ENCODE results near the gene MATCAP1.

MATCAP1 gene

GRCh38 chr16:67170949-67171649 is 12.7 kb downstream of the MATCAP1 start:
- no peak for DNase-seq

- DNase-seq: peak; percentile 41
Measured at GRCh38 chr16:67170168-67170948, 13.4 kb downstream of the MATCAP1 start, which contains the start of gene NOL3. Gene NOL3, plus strand, starts transcription at chr16:67170538.

- DNase-seq: peak; percentile 5
Measured at GRCh38 chr16:67169642-67170167, 14.1 kb downstream of the MATCAP1 start.

- DNase-seq: no peak
Measured at GRCh38 chr16:67169011-67169451, 14.7 kb downstream of the MATCAP1 start.

- no peak for DNase-seq
Measured at GRCh38 chr16:67167588-67167987, 16.2 kb downstream of the MATCAP1 start.

- no peak for DNase-seq
Measured at GRCh38 chr16:67166598-67167168, 17.1 kb downstream of the MATCAP1 start.

- DNase-seq: no peak
Measured at GRCh38 chr16:67166110-67166547, 17.6 kb downstream of the MATCAP1 start.

- no peak for DNase-seq
Measured at GRCh38 chr16:67165121-67166078, 18.4 kb downstream of the MATCAP1 start.

GRCh38 chr16:67164599-67165061 is 19.1 kb downstream of the MATCAP1 start, which contains the start of gene HSF4:
Gene HSF4, plus strand, starts transcription at chr16:67164745. Its CDS starts 67 bp downstream, at chr16:67164812.
- no peak for DNase-seq

GRCh38 chr16:67163999-67164558 is 19.7 kb downstream of the MATCAP1 start:
- no peak for DNase-seq

GRCh38 chr16:67163164-67163998 is 20.4 kb downstream of the MATCAP1 start:
- peak; percentile 49 for DNase-seq

GRCh38 chr16:67162506-67163163 is 21.1 kb downstream of the MATCAP1 start:
- no peak for DNase-seq

- no peak for DNase-seq
Measured at GRCh38 chr16:67161595-67162058, 22.1 kb downstream of the MATCAP1 start.

- peak; percentile 7 for DNase-seq
Measured at GRCh38 chr16:67158637-67159600, 24.8 kb downstream of the MATCAP1 start.

- no peak for DNase-seq
Measured at GRCh38 chr16:67157892-67158635, 25.7 kb downstream of the MATCAP1 start.

- no peak for DNase-seq
Measured at GRCh38 chr16:67157106-67157748, 26.5 kb downstream of the MATCAP1 start.

- DNase-seq: no peak
Measured at GRCh38 chr16:67156143-67156844, 27.5 kb downstream of the MATCAP1 start.
